Uterine smooth muscle cell (primary cell): ENCODE measurements around the gene NUTM2A. TPM values are rescaled to one million over a fixed set of nuclear protein-coding genes. Genes with fewer than 3 reads are reported as not detected.

Experiments used
- total RNA-seq: library from RNA; depleted of rRNA; stranded (reverse); fragments of >200 nt; gene quantifications from 2 replicates; pipeline ENCODE4 v1.2.3, GENCODE V29; 2014

NUTM2A gene
- 0.62 TPM in 1 of 2 replicates, not detected in the other for total RNA-seq

GRCh38 chr10:87225148-87225547 lies at the start of gene NUTM2A:
NUTM2A (plus strand) TSS chr10:87225448; CDS start chr10:87225831, 383 bp downstream.

Other genes with a start within 250 kb of the NUTM2A start
- not detected in 2 replicates for gene FAM25A, start 205.2 kb upstream of the NUTM2A start, total RNA-seq
- gene GLUD1, start 130.6 kb upstream of the NUTM2A start, total RNA-seq = 280 and 331 TPM in 2 replicates
- gene SHLD2, start 130.2 kb upstream of the NUTM2A start, total RNA-seq = 24.4 and 36.5 TPM in 2 replicates
- 0.33 and 0.62 TPM in 2 replicates for gene NUTM2D, start 132.3 kb downstream of the NUTM2A start, total RNA-seq